ENCODE measurements around the gene SLC41A1. TPM values are rescaled to one million over a fixed set of nuclear protein-coding genes. Genes with fewer than 3 reads are reported as not detected.

The SLC41A1 gene
- total and polyA plus RNA-seq, 9 of the 15 experiments (the other 6 are each of a cell fraction or from before 2014, with no cell fraction given), result 4.1 to 29.3 (median 11.4) TPM

DNA sequence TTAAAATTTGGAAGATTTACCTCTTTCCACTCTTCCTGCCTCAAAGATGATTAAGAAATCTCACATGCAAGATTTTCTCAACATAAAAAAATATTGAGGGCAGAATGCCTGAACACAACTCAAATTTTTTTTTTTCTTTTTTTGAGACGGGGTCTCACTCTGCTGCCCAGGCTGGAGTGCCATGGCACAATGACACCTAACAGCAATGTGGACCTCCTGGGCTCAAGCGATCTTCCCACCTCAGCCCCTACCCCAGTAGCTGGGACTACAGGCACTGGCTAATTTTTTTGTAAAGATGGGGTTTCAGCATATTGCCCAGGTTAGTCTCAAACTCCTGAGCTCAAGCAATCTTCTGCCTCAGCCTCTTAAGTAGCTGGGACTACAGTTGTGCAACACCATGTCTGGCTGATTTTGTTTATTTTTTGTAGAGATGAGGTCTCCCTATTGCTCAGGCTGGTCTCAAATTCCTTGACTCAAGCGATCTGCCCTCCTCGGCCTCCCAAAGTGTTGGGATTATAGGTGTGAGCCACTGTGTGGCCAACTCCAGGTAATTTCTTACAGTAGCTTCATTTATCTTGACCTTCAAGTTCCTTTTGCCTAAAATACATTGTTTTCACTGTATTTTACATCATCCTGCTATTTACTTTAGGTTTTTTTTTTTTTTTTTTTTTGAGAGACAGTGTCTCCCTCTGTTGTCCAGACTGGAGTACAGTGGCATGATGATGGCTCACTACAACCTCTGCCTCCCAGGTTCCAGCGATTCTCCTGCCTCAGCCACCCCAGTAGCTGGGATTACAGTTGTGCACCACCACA is 73.4 kb downstream of the SLC41A1 start:
- 69% methylated on average over 5 of the region's 5 CpGs for WGBS (ENCODE audit: insufficient coverage, low coverage, missing lambda C conversion rate)
- ChIA-PET POLR2A (interaction anchor here (1.0 to 5.3 kb wide), 3 partner anchors 9 to 25 kb away, joined by 5 to 44 read pairs (median 7); partner anchors contain the start of gene NUCKS1), CTCF (ENCODE audit: low intra/inter-chr PET ratio) (interaction anchor here (0.6 to 1.0 kb wide), 2 partner anchors 80 to 239 kb away, joined by 3 to 4 read pairs; no protein-coding TSS in a partner anchor)
- peaks cover 96% of the 10 kb centered on the region for H3K79me2 ChIP-seq (ENCODE audit: control insufficient read depth, insufficient read depth, low read length)
- no peaks in the 10 kb centered on the region for H3K9me3 ChIP-seq (replicated peaks; ENCODE audit: control insufficient read depth, insufficient read depth, low read depth, low read length)
- no peak; the same call in 2 of the 3 replicates for ATAC-seq
- H3K27me3 ChIP-seq (ENCODE audit: control insufficient read depth in 2 of 2, insufficient read depth in 2 of 2, low read length in 2 of 2), result no peaks in the 10 kb centered on the region
- no TSS peak for BruUV-seq (replicated peaks)
- no peak for DNase-seq (ENCODE audit: extremely low read depth in 1 of 4, low spot score in 3 of 4)
- H3K27ac ChIP-seq (ENCODE audit: extremely low read depth, low read depth, low read length), result no peak overlapping the region
- no peaks in the 10 kb centered on the region for H4K20me1 ChIP-seq (replicated peaks; ENCODE audit: control insufficient read depth, insufficient read depth, low read length)
- no peaks in the 10 kb centered on the region for H3K9me1 ChIP-seq (ENCODE audit: control insufficient read depth, insufficient read depth, low read length)
- H3K9ac ChIP-seq (ENCODE audit: insufficient read depth in 1 of 2, low read depth in 2 of 2, low read length in 2 of 2), result no peak overlapping the region
- intact Hi-C loops (cut with micrococcal nuclease), result no loop called here
- peaks cover 7% of the 10 kb centered on the region in 2 experiments; a peak in 3 of 5 replicates for H3K4me1 ChIP-seq (replicated peaks in 1 of 2; ENCODE audit: control insufficient read depth in 2 of 2, insufficient read depth in 2 of 2, low read length in 2 of 2)
- no peak overlapping the region for H3K4me2 ChIP-seq (ENCODE audit: insufficient read depth, low read length)
- H3K4me3 ChIP-seq, result no peak overlapping the region
- no peak overlapping the region for H2AFZ ChIP-seq (ENCODE audit: low read depth, low read length)
- peaks cover 67% of the 10 kb centered on the region for H3K36me3 ChIP-seq (ENCODE audit: control insufficient read depth, insufficient read depth, low read length)
- in situ Hi-C loops (cut with MboI), result no loop called here
- no peak for FAIRE-seq
- no peak for TF ChIP-seq FOSL1 (tag; conservative IDR thresholded peaks at IDR 0.05)
- no peak for TF ChIP-seq SRSF1 (IDR thresholded peaks at IDR 0.05; ENCODE audit: low read depth, low read length)
- TF ChIP-seq, protein P1, sequence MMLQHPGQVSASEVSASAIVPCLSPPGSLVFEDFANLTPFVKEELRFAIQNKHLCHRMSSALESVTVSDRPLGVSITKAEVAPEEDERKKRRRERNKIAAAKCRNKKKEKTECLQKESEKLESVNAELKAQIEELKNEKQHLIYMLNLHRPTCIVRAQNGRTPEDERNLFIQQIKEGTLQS (IDR thresholded peaks at IDR 0.05), result no peak
- TF ChIP-seq, protein P1 (CRISPR knock-in tag; conservative IDR thresholded peaks at IDR 0.05), result 0 out of 2 replicates have a peak, but pooled peaks have one; percentile 41
- TF ChIP-seq, protein P2, sequence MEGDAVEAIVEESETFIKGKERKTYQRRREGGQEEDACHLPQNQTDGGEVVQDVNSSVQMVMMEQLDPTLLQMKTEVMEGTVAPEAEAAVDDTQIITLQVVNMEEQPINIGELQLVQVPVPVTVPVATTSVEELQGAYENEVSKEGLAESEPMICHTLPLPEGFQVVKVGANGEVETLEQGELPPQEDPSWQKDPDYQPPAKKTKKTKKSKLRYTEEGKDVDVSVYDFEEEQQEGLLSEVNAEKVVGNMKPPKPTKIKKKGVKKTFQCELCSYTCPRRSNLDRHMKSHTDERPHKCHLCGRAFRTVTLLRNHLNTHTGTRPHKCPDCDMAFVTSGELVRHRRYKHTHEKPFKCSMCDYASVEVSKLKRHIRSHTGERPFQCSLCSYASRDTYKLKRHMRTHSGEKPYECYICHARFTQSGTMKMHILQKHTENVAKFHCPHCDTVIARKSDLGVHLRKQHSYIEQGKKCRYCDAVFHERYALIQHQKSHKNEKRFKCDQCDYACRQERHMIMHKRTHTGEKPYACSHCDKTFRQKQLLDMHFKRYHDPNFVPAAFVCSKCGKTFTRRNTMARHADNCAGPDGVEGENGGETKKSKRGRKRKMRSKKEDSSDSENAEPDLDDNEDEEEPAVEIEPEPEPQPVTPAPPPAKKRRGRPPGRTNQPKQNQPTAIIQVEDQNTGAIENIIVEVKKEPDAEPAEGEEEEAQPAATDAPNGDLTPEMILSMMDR (IDR thresholded peaks at IDR 0.05 in 2 of 3, conservative IDR thresholded peaks at IDR 0.05 in 1 of 3; ENCODE audit: insufficient read depth in 2 of 3, low read depth in 1 of 3, low read length in 3 of 3), result 0 out of 6 replicates have a peak, but pooled peaks of 2 of the 3 experiments have one; percentile 17 to 20
- TF ChIP-seq, protein P3, sequence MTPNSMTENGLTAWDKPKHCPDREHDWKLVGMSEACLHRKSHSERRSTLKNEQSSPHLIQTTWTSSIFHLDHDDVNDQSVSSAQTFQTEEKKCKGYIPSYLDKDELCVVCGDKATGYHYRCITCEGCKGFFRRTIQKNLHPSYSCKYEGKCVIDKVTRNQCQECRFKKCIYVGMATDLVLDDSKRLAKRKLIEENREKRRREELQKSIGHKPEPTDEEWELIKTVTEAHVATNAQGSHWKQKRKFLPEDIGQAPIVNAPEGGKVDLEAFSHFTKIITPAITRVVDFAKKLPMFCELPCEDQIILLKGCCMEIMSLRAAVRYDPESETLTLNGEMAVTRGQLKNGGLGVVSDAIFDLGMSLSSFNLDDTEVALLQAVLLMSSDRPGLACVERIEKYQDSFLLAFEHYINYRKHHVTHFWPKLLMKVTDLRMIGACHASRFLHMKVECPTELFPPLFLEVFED (CRISPR knock-in tag; conservative IDR thresholded peaks at IDR 0.05), result no peak
- TF ChIP-seq, protein P4, sequence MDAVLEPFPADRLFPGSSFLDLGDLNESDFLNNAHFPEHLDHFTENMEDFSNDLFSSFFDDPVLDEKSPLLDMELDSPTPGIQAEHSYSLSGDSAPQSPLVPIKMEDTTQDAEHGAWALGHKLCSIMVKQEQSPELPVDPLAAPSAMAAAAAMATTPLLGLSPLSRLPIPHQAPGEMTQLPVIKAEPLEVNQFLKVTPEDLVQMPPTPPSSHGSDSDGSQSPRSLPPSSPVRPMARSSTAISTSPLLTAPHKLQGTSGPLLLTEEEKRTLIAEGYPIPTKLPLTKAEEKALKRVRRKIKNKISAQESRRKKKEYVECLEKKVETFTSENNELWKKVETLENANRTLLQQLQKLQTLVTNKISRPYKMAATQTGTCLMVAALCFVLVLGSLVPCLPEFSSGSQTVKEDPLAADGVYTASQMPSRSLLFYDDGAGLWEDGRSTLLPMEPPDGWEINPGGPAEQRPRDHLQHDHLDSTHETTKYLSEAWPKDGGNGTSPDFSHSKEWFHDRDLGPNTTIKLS (IDR thresholded peaks at IDR 0.05; ENCODE audit: borderline replicate concordance, low read depth), result no peak
- TF ChIP-seq FOXA3 (CRISPR knock-in tag; conservative IDR thresholded peaks at IDR 0.05 in 1 of 2, IDR thresholded peaks at IDR 0.05 in 1 of 2), result 0 out of 4 replicates have a peak, but pooled peaks of 1 of the 2 experiments have one; percentile 12
- TF ChIP-seq, protein P5, sequence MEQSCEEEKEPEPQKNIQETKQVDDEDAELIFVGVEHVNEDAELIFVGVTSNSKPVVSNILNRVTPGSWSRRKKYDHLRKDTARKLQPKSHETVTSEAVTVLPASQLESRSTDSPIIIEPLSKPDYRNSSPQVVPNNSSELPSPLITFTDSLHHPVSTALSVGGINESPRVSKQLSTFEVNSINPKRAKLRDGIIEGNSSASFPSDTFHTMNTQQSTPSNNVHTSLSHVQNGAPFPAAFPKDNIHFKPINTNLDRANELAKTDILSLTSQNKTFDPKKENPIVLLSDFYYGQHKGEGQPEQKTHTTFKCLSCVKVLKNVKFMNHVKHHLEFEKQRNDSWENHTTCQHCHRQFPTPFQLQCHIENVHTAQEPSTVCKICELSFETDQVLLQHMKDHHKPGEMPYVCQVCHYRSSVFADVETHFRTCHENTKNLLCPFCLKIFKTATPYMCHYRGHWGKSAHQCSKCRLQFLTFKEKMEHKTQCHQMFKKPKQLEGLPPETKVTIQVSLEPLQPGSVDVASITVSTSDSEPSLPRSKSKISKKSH (CRISPR knock-in tag; IDR thresholded peaks at IDR 0.05), result no peak

Data from K562 (cell line).